HG02943 (cell line): ENCODE results near the gene EFCAB6.

Source experiments
- ATAC-seq: cut with Tn5 transposase; IDR thresholded peaks from one replicate; pipeline ENCODE4 v1.9.1; 2021; ENCODE audit warnings: mild to moderate bottlenecking, low read depth, moderate library complexity; ENCODE audit not compliant: unreplicated experiment

EFCAB6 gene

GRCh38 chr22:43561415-43562178 lies 250.5 kb downstream of the EFCAB6 start:
- no peak for ATAC-seq

GRCh38 chr22:43560651-43561050 lies 251.5 kb downstream of the EFCAB6 start:
- no peak for ATAC-seq

GRCh38 chr22:43555561-43556515 lies 256.3 kb downstream of the EFCAB6 start:
- no peak for ATAC-seq

GRCh38 chr22:43554694-43555365 lies 257.3 kb downstream of the EFCAB6 start:
- no peak for ATAC-seq

GRCh38 chr22:43554259-43554636 lies 257.9 kb downstream of the EFCAB6 start:
- no peak for ATAC-seq

- no peak for ATAC-seq
These were observed 258.4 kb downstream of the EFCAB6 start for GRCh38 chr22:43553451-43554258.

GRCh38 chr22:43550672-43551071 lies 261.4 kb downstream of the EFCAB6 start:
- no peak for ATAC-seq

GRCh38 chr22:43550024-43550620 lies 262.0 kb downstream of the EFCAB6 start:
- ATAC-seq, result no peak

- no peak for ATAC-seq
These were observed 265.9 kb downstream of the EFCAB6 start for GRCh38 chr22:43546186-43546585.

GRCh38 chr22:43544289-43544673 lies 267.8 kb downstream of the EFCAB6 start:
- ATAC-seq, result no peak

GRCh38 chr22:43543522-43544288 lies 268.4 kb downstream of the EFCAB6 start:
- ATAC-seq, result no peak

GRCh38 chr22:43542681-43543521 lies 269.2 kb downstream of the EFCAB6 start:
- no peak for ATAC-seq

GRCh38 chr22:43541462-43542407 lies 270.4 kb downstream of the EFCAB6 start:
- ATAC-seq, result no peak

GRCh38 chr22:43541022-43541421 lies 271.1 kb downstream of the EFCAB6 start:
- no peak for ATAC-seq

GRCh38 chr22:43540529-43540923 lies 271.6 kb downstream of the EFCAB6 start:
- no peak for ATAC-seq

- no peak for ATAC-seq
These were observed 272.3 kb downstream of the EFCAB6 start for GRCh38 chr22:43539572-43540528.
